ENCODE data around the gene PINK1.
"Not testable (repeated sequence)": the region's sequence is repeated elsewhere in the genome, so short reads cannot be mapped to it uniquely, and the experiment has no call there.

The PINK1 gene

GRCh38 chr1:20644416-20644815 is 11.2 kb downstream of the PINK1 start:
- DNase-seq (ENCODE audit: low spot score) = no peak

- no peak for DNase-seq (ENCODE audit: low spot score)
Measured at GRCh38 chr1:20645414-20645813, 12.2 kb downstream of the PINK1 start.

GRCh38 chr1:20648438-20648837 is 15.2 kb downstream of the PINK1 start:
- DNase-seq (ENCODE audit: low spot score) = no peak

- no peak for DNase-seq (ENCODE audit: low spot score)
Measured at GRCh38 chr1:20648946-20649345, 15.7 kb downstream of the PINK1 start.

- no peak for DNase-seq (ENCODE audit: low spot score)
Measured at GRCh38 chr1:20652300-20652699, 19.0 kb downstream of the PINK1 start.

GRCh38 chr1:20654104-20654690 is 20.9 kb downstream of the PINK1 start:
- DNase-seq (ENCODE audit: low spot score) = no peak

- DNase-seq (ENCODE audit: low spot score) = no peak
Measured at GRCh38 chr1:20657024-20657423, 23.8 kb downstream of the PINK1 start.

GRCh38 chr1:20658166-20658915 is 25.1 kb downstream of the PINK1 start:
- no peak for DNase-seq (ENCODE audit: low spot score)

- DNase-seq (ENCODE audit: low spot score) = no peak
Measured at GRCh38 chr1:20660363-20660762, 27.1 kb downstream of the PINK1 start.

GRCh38 chr1:20660847-20661206 is 27.6 kb downstream of the PINK1 start:
- no peak for DNase-seq (ENCODE audit: low spot score)

GRCh38 chr1:20661207-20662109 is 28.2 kb downstream of the PINK1 start, which contains the start of gene DDOST:
TSS of gene DDOST (minus strand) at chr1:20661369. CDS start at chr1:20661350, 19 bp downstream.
- DNase-seq (ENCODE audit: low spot score) = peak; percentile 95

GRCh38 chr1:20662110-20662475 is 28.8 kb downstream of the PINK1 start:
- no peak for DNase-seq (ENCODE audit: low spot score)

- no peak for DNase-seq (ENCODE audit: low spot score)
Measured at GRCh38 chr1:20663365-20663764, 30.1 kb downstream of the PINK1 start.

- no peak for DNase-seq (ENCODE audit: low spot score)
Measured at GRCh38 chr1:20663969-20664715, 30.9 kb downstream of the PINK1 start.

GRCh38 chr1:20665726-20666125 is 32.5 kb downstream of the PINK1 start:
- no peak for DNase-seq (ENCODE audit: low spot score)

GRCh38 chr1:20666146-20666545 is 32.9 kb downstream of the PINK1 start:
- DNase-seq (ENCODE audit: low spot score) = no peak

- DNase-seq (ENCODE audit: low spot score) = no peak
Measured at GRCh38 chr1:20666804-20667203, 33.5 kb downstream of the PINK1 start.

GRCh38 chr1:20668581-20668980 is 35.3 kb downstream of the PINK1 start:
- no peak for DNase-seq (ENCODE audit: low spot score)

GRCh38 chr1:20670936-20671335 is 37.7 kb downstream of the PINK1 start:
- DNase-seq (ENCODE audit: low spot score) = no peak

GRCh38 chr1:20672265-20672632 is 39.0 kb downstream of the PINK1 start:
- DNase-seq (ENCODE audit: low spot score) = no peak

GRCh38 chr1:20673626-20674025 is 40.4 kb downstream of the PINK1 start:
- DNase-seq (ENCODE audit: low spot score) = not testable (repeated sequence)

GRCh38 chr1:20678599-20678998 is 45.3 kb downstream of the PINK1 start:
- DNase-seq (ENCODE audit: low spot score) = no peak
